Mesendoderm (in vitro differentiated cells): ENCODE measurements around the gene CCDC18.
A peak's percentile ranks its signal among the peaks of the same experiment; 100 is the strongest.

Experiments used
- DNase-seq: peaks from one replicate; pipeline ENCODE4 v3.0.0; 2013
- H2AK5ac ChIP-seq: 2 replicates; pipeline ENCODE4 v1.6.1; 2013; ENCODE audit warnings: low read length, inconsistent platforms
- H2BK120ac ChIP-seq: 2 replicates; pipeline ENCODE4 v1.6.1; 2013; ENCODE audit warnings: low read depth, mild to moderate bottlenecking, low read length, moderate library complexity, mixed read lengths
- H2BK15ac ChIP-seq: replicated peaks from 2 replicates; pipeline ENCODE4 v1.6.1; 2013; ENCODE audit warnings: low read depth, mild to moderate bottlenecking, moderate library complexity
- H2BK5ac ChIP-seq: 2 replicates; pipeline ENCODE4 v1.6.1; 2013; ENCODE audit warnings: low read length, inconsistent platforms
- H3K18ac ChIP-seq: 2 replicates; pipeline ENCODE4 v1.6.1; 2013; ENCODE audit warnings: mild to moderate bottlenecking, low read length, mixed read lengths
- H3K23ac ChIP-seq: one replicate; pipeline ENCODE4 v1.6.1; 2013; ENCODE audit warnings: low read length
- H3K27ac ChIP-seq: 2 replicates; pipeline ENCODE4 v1.5.1; 2013; ENCODE audit warnings: low read depth, mild to moderate bottlenecking, inconsistent platforms, low read length, moderate library complexity
- H3K27me3 ChIP-seq: 2 replicates; pipeline ENCODE4 v1.6.1; 2013; ENCODE audit warnings: low read length, control low read depth, mild to moderate bottlenecking, inconsistent platforms; ENCODE audit not compliant: insufficient read depth, poor library complexity
- H3K36me3 ChIP-seq: 2 replicates; pipeline ENCODE4 v1.6.1; 2013; ENCODE audit warnings: low read length, inconsistent platforms; ENCODE audit not compliant: control insufficient read depth, insufficient read depth
- H3K4ac ChIP-seq: one replicate; pipeline ENCODE4 v1.6.1; 2013; ENCODE audit warnings: low read depth, mild to moderate bottlenecking, low read length, moderate library complexity
- H3K4me1 ChIP-seq: 2 replicates; pipeline ENCODE4 v1.6.1; 2013; ENCODE audit warnings: low read depth, low read length, inconsistent platforms; ENCODE audit not compliant: control insufficient read depth
- H3K4me2 ChIP-seq: 2 replicates; pipeline ENCODE4 v1.6.1; 2013; ENCODE audit warnings: low read length
- H3K4me3 ChIP-seq: 2 replicates; pipeline ENCODE4 v1.5.1; 2013; ENCODE audit warnings: mild to moderate bottlenecking, low read length
- H3K56ac ChIP-seq: one replicate; pipeline ENCODE4 v1.6.1; 2013; ENCODE audit warnings: low read length
- H3K79me1 ChIP-seq: 2 replicates; pipeline ENCODE4 v1.6.1; 2013; ENCODE audit warnings: low read length, inconsistent platforms
- H3K79me2 ChIP-seq: 2 replicates; pipeline ENCODE4 v1.6.1; 2013; ENCODE audit warnings: mild to moderate bottlenecking, low read length; ENCODE audit not compliant: control insufficient read depth, insufficient read depth
- H3K9ac ChIP-seq: 2 replicates; pipeline ENCODE4 v1.6.1; 2013; ENCODE audit warnings: low read length, inconsistent platforms
- H4K5ac ChIP-seq: one replicate; pipeline ENCODE4 v1.6.1; 2013; ENCODE audit warnings: low read length
- H4K8ac ChIP-seq: one replicate; pipeline ENCODE4 v1.6.1; 2013; ENCODE audit warnings: low read depth, mild to moderate bottlenecking, control low read depth, low read length, moderate library complexity
- WGBS: extraction: QIAGEN DNeasy Blood & Tissue Kit; methylation state at CpG from one replicate; pipeline ENCODE4 v1.1.7; 2013; ENCODE audit warnings: low lambda C conversion rate, missing lambda C conversion rate; ENCODE audit not compliant: insufficient coverage; ENCODE audit errors: extremely low coverage; 5-methylcytosine and 5-hydroxymethylcytosine counted together

CCDC18 gene

GRCh38 chr1:93301131-93301530, 120.6 kb downstream of the CCDC18 start:
- WGBS: no CpG with 5 or more reads among the region's 1 CpG
- no peak overlapping the region for H2BK5ac ChIP-seq
- H3K4me1 ChIP-seq: peaks cover 3% of the 10 kb centered on the region
- H4K8ac ChIP-seq: no peak overlapping the region
- no peak overlapping the region for H4K5ac ChIP-seq
- H3K9ac ChIP-seq: no peak overlapping the region
- DNase-seq: no peak
- H3K27ac ChIP-seq: no peak overlapping the region
- H3K79me1 ChIP-seq: no peaks in the 10 kb centered on the region
- no peak overlapping the region for H3K4me2 ChIP-seq
- H2AK5ac ChIP-seq: no peak overlapping the region
- no peak overlapping the region for H2BK120ac ChIP-seq
- no peaks in the 10 kb centered on the region for H3K79me2 ChIP-seq
- no peak overlapping the region for H3K4me3 ChIP-seq
- H2BK15ac ChIP-seq: no peak overlapping the region
- H3K4ac ChIP-seq: no peak overlapping the region
- H3K23ac ChIP-seq: no peak overlapping the region
- H3K56ac ChIP-seq: no peak overlapping the region
- no peaks in the 10 kb centered on the region for H3K27me3 ChIP-seq
- H3K36me3 ChIP-seq: no peaks in the 10 kb centered on the region
- no peak overlapping the region for H3K18ac ChIP-seq

GRCh38 chr1:93302078-93302477, 121.6 kb downstream of the CCDC18 start:
- Histone ChIP-seq H3K4me3 (no peak overlapping the region), H3K27ac (no peak overlapping the region), H3K79me2 (no peaks in the 10 kb centered on the region), H3K9ac (no peak overlapping the region), H3K79me1 (no peaks in the 10 kb centered on the region), H3K4ac (no peak overlapping the region), H4K8ac (no peak overlapping the region), H3K56ac (no peak overlapping the region), H2BK5ac (no peak overlapping the region), H3K23ac (no peak overlapping the region), H2AK5ac (no peak overlapping the region), H2BK120ac (no peak overlapping the region), H3K27me3 (no peaks in the 10 kb centered on the region), H3K4me2 (no peak overlapping the region), H3K4me1 (peaks cover 4% of the 10 kb centered on the region), H2BK15ac (no peak overlapping the region), H3K36me3 (no peaks in the 10 kb centered on the region), H4K5ac (no peak overlapping the region), H3K18ac (no peak overlapping the region)
- no peak for DNase-seq
- WGBS: no CpG with 5 or more reads among the region's 5 CpGs

GRCh38 chr1:93304716-93305138, 124.2 kb downstream of the CCDC18 start:
- H3K9ac ChIP-seq: no peak overlapping the region
- H3K56ac ChIP-seq: no peak overlapping the region
- H3K4ac ChIP-seq: no peak overlapping the region
- no peak overlapping the region for H3K4me3 ChIP-seq
- H3K27ac ChIP-seq: no peak overlapping the region
- H2BK120ac ChIP-seq: no peak overlapping the region
- DNase-seq: peak; percentile 67
- no peaks in the 10 kb centered on the region for H3K79me2 ChIP-seq
- no peak overlapping the region for H2BK5ac ChIP-seq
- no peak overlapping the region for H2BK15ac ChIP-seq
- no peak overlapping the region for H4K8ac ChIP-seq
- H2AK5ac ChIP-seq: no peak overlapping the region
- H3K18ac ChIP-seq: no peak overlapping the region
- H3K4me2 ChIP-seq: no peak overlapping the region
- H3K4me1 ChIP-seq: peaks cover 4% of the 10 kb centered on the region
- H3K27me3 ChIP-seq: no peaks in the 10 kb centered on the region
- no CpG with 5 or more reads among the region's 2 CpGs for WGBS
- H4K5ac ChIP-seq: no peak overlapping the region
- H3K36me3 ChIP-seq: no peaks in the 10 kb centered on the region
- H3K79me1 ChIP-seq: no peaks in the 10 kb centered on the region
- no peak overlapping the region for H3K23ac ChIP-seq

GRCh38 chr1:93306920-93307319, 126.4 kb downstream of the CCDC18 start:
- no peak for DNase-seq
- Histone ChIP-seq H3K4ac (no peak overlapping the region), H2BK120ac (no peak overlapping the region), H3K56ac (no peak overlapping the region), H3K9ac (no peak overlapping the region), H3K27me3 (no peaks in the 10 kb centered on the region), H3K27ac (no peak overlapping the region), H2AK5ac (no peak overlapping the region), H4K5ac (no peak overlapping the region), H3K23ac (no peak overlapping the region), H3K36me3 (no peaks in the 10 kb centered on the region), H3K79me2 (no peaks in the 10 kb centered on the region), H2BK5ac (no peak overlapping the region), H4K8ac (no peak overlapping the region), H3K4me1 (peaks cover 4% of the 10 kb centered on the region), H3K79me1 (no peaks in the 10 kb centered on the region), H3K18ac (no peak overlapping the region), H3K4me3 (no peak overlapping the region), H3K4me2 (no peak overlapping the region), H2BK15ac (no peak overlapping the region)

- H2BK120ac ChIP-seq: no peak overlapping the region
- H3K36me3 ChIP-seq: no peaks in the 10 kb centered on the region
- no peak overlapping the region for H3K23ac ChIP-seq
- no peak overlapping the region for H3K27ac ChIP-seq
- H2AK5ac ChIP-seq: no peak overlapping the region
- H3K56ac ChIP-seq: no peak overlapping the region
- H3K4me3 ChIP-seq: no peak overlapping the region
- no peak overlapping the region for H4K8ac ChIP-seq
- no peaks in the 10 kb centered on the region for H3K79me1 ChIP-seq
- no peaks in the 10 kb centered on the region for H3K4me1 ChIP-seq
- no peak overlapping the region for H3K9ac ChIP-seq
- no peak overlapping the region for H3K4ac ChIP-seq
- WGBS: no CpG with 5 or more reads among the region's 4 CpGs
- H3K27me3 ChIP-seq: no peaks in the 10 kb centered on the region
- H3K79me2 ChIP-seq: no peaks in the 10 kb centered on the region
- H2BK5ac ChIP-seq: no peak overlapping the region
- no peak overlapping the region for H2BK15ac ChIP-seq
- no peak overlapping the region for H4K5ac ChIP-seq
- DNase-seq: no peak
- H3K4me2 ChIP-seq: no peak overlapping the region
- no peak overlapping the region for H3K18ac ChIP-seq
Observed at GRCh38 chr1:93313026-93313425, 132.5 kb downstream of the CCDC18 start.

GRCh38 chr1:93317207-93317606, 136.7 kb downstream of the CCDC18 start:
- no peak overlapping the region for H2BK15ac ChIP-seq
- H3K79me1 ChIP-seq: no peaks in the 10 kb centered on the region
- no peaks in the 10 kb centered on the region for H3K36me3 ChIP-seq
- no peak overlapping the region for H3K4ac ChIP-seq
- H3K4me1 ChIP-seq: no peaks in the 10 kb centered on the region
- no peaks in the 10 kb centered on the region for H3K27me3 ChIP-seq
- no peaks in the 10 kb centered on the region for H3K79me2 ChIP-seq
- WGBS: no CpG with 5 or more reads among the region's 2 CpGs
- H4K8ac ChIP-seq: no peak overlapping the region
- no peak overlapping the region for H3K4me2 ChIP-seq
- no peak overlapping the region for H3K9ac ChIP-seq
- no peak overlapping the region for H4K5ac ChIP-seq
- H2BK120ac ChIP-seq: no peak overlapping the region
- no peak for DNase-seq
- no peak overlapping the region for H3K18ac ChIP-seq
- no peak overlapping the region for H2BK5ac ChIP-seq
- H3K23ac ChIP-seq: no peak overlapping the region
- no peak overlapping the region for H3K4me3 ChIP-seq
- no peak overlapping the region for H3K56ac ChIP-seq
- no peak overlapping the region for H3K27ac ChIP-seq
- no peak overlapping the region for H2AK5ac ChIP-seq
